ENCODE measurements around the gene WBP1L. TPM values are rescaled to one million over a fixed set of nuclear protein-coding genes. Genes with fewer than 3 reads are reported as not detected.
A peak's percentile ranks its signal among the peaks of the same experiment; 100 is the strongest.

WBP1L gene
- total and polyA plus RNA-seq, 4 donors = 12.3 to 43.6 (median 27.6) TPM

- TF ChIP-seq, protein P1, sequence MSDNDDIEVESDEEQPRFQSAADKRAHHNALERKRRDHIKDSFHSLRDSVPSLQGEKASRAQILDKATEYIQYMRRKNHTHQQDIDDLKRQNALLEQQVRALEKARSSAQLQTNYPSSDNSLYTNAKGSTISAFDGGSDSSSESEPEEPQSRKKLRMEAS (IDR thresholded peaks at IDR 0.05) = no peak
- Histone ChIP-seq H3K36me3 (ENCODE audit: control insufficient read depth in 4 of 4, insufficient read depth in 3 of 4, low read depth in 1 of 4, low read length in 3 of 4) (peaks cover 0 to 14% (median 6%) of the 10 kb centered on the region in 4 donors), H3K4me1 (ENCODE audit: control insufficient read depth in 4 of 4, insufficient read depth in 4 of 4, low read length in 3 of 4) (peaks cover 0 to 5% (median 2%) of the 10 kb centered on the region in 4 donors), H3K27me3 (ENCODE audit: control insufficient read depth in 4 of 4, insufficient read depth in 4 of 4, low read length in 3 of 4) (no peaks in the 10 kb centered on the region), H3K4me3 (ENCODE audit: low read depth in 1 of 3, low read length in 3 of 3) (no peak overlapping the region), H3K27ac (ENCODE audit: low read depth in 1 of 2, low read length in 2 of 2) (no peak overlapping the region), H3K9ac (ENCODE audit: low read depth in 1 of 2, low read length in 2 of 2) (peak overlapping the region in 1 of 2 donors; percentile 9), H3K9me3 (ENCODE audit: control insufficient read depth in 4 of 4, low read length in 3 of 4) (no peaks in the 10 kb centered on the region)
- DNase-seq (ENCODE audit: low spot score) = no peak
- 81% methylated on average over 13 of the region's 13 CpGs for WGBS
Observed at GRCh38 chr10:102727037-102727818, 16.5 kb upstream of the WBP1L start.

- Histone ChIP-seq H3K4me3 (ENCODE audit: low read depth in 1 of 3, low read length in 3 of 3) (no peak overlapping the region), H3K9me3 (ENCODE audit: control insufficient read depth in 4 of 4, low read length in 3 of 4) (no peaks in the 10 kb centered on the region), H3K4me1 (ENCODE audit: control insufficient read depth in 4 of 4, insufficient read depth in 4 of 4, low read length in 3 of 4) (peaks cover 0 to 7% (median 2%) of the 10 kb centered on the region in 4 donors), H3K27me3 (ENCODE audit: control insufficient read depth in 4 of 4, insufficient read depth in 4 of 4, low read length in 3 of 4) (no peaks in the 10 kb centered on the region), H3K9ac (ENCODE audit: low read depth in 1 of 2, low read length in 2 of 2) (peak overlapping the region in 1 of 2 donors; percentile 4), H3K36me3 (ENCODE audit: control insufficient read depth in 4 of 4, insufficient read depth in 3 of 4, low read depth in 1 of 4, low read length in 3 of 4) (peaks cover 0 to 22% (median 8%) of the 10 kb centered on the region in 4 donors), H3K27ac (ENCODE audit: low read depth in 1 of 2, low read length in 2 of 2) (peak overlapping the region in 1 of 2 donors; percentile 1)
- TF ChIP-seq RAD21 (IDR thresholded peaks at IDR 0.05) = peak; percentile 95 to 98
- TF ChIP-seq CTCF (IDR thresholded peaks at IDR 0.05; ENCODE audit: low read depth, low read length, missing input control) = peak; percentile 94
- TF ChIP-seq FOXA1 (IDR thresholded peaks at IDR 0.05) = no peak
- TF ChIP-seq SP1 (IDR thresholded peaks at IDR 0.05) = no peak
- TF ChIP-seq RXRA (IDR thresholded peaks at IDR 0.05) = peak in 1 of 2 donors; percentile 22
- peak; percentile 24 for TF ChIP-seq ATF3 (IDR thresholded peaks at IDR 0.05)
- TF ChIP-seq FOXA2 (IDR thresholded peaks at IDR 0.05) = peak; percentile 72
- WGBS = 57% methylated on average over 30 of the region's 30 CpGs
- DNase-seq (ENCODE audit: low spot score) = peak; percentile 85
Observed at GRCh38 chr10:102729029-102730026, 14.4 kb upstream of the WBP1L start.

DNA sequence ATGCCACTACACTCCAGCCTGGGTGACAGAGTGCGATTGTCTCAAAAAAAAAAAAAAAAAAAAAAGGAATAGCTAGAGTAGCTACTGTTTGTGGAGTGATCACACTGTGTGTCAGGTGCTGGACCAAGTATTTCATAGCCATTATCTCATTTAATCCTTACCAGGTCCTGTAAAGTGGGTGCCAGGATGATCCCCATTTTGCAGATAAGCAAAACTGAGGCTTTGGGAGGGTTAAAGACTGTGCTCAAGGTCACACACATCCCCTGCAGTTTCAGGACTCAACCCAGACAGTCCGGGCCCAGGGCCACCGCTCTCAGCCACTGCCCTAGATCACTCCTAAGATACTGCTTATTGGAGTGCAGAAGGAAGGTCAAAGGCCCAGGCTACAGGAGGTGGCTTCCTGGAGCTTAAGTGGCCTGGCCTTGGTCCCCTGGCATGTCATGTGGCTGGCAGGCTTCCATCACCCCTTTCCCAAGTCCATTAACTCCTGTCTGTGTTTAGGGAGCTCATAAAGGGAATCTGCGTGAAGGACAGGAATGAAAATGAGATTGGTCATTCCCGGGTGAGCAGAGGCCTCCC lies 12.4 kb upstream of the WBP1L start:
- H3K36me3 ChIP-seq (ENCODE audit: control insufficient read depth in 4 of 4, insufficient read depth in 3 of 4, low read depth in 1 of 4, low read length in 3 of 4) = peaks cover 0 to 29% (median 12%) of the 10 kb centered on the region in 4 donors
- H3K27ac ChIP-seq (ENCODE audit: low read depth in 1 of 2, low read length in 2 of 2) = no peak overlapping the region
- H3K4me3 ChIP-seq (ENCODE audit: low read depth in 1 of 3, low read length in 3 of 3) = no peak overlapping the region
- TF ChIP-seq HNF4G (IDR thresholded peaks at IDR 0.05) (no peak), NR2F2 (IDR thresholded peaks at IDR 0.05) (peak; percentile 15), TAF1 (conservative IDR thresholded peaks at IDR 0.05) (no peak), GABPA (IDR thresholded peaks at IDR 0.05 in 1 of 2, conservative IDR thresholded peaks at IDR 0.05 in 1 of 2) (no peak), SP1 (IDR thresholded peaks at IDR 0.05) (no peak), CTCF (IDR thresholded peaks at IDR 0.05; ENCODE audit: low read depth, low read length, missing input control) (no peak)
- TF ChIP-seq, protein P2, sequence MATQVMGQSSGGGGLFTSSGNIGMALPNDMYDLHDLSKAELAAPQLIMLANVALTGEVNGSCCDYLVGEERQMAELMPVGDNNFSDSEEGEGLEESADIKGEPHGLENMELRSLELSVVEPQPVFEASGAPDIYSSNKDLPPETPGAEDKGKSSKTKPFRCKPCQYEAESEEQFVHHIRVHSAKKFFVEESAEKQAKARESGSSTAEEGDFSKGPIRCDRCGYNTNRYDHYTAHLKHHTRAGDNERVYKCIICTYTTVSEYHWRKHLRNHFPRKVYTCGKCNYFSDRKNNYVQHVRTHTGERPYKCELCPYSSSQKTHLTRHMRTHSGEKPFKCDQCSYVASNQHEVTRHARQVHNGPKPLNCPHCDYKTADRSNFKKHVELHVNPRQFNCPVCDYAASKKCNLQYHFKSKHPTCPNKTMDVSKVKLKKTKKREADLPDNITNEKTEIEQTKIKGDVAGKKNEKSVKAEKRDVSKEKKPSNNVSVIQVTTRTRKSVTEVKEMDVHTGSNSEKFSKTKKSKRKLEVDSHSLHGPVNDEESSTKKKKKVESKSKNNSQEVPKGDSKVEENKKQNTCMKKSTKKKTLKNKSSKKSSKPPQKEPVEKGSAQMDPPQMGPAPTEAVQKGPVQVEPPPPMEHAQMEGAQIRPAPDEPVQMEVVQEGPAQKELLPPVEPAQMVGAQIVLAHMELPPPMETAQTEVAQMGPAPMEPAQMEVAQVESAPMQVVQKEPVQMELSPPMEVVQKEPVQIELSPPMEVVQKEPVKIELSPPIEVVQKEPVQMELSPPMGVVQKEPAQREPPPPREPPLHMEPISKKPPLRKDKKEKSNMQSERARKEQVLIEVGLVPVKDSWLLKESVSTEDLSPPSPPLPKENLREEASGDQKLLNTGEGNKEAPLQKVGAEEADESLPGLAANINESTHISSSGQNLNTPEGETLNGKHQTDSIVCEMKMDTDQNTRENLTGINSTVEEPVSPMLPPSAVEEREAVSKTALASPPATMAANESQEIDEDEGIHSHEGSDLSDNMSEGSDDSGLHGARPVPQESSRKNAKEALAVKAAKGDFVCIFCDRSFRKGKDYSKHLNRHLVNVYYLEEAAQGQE (IDR thresholded peaks at IDR 0.05) = no peak
- H3K4me1 ChIP-seq (ENCODE audit: control insufficient read depth in 4 of 4, insufficient read depth in 4 of 4, low read length in 3 of 4) = peaks cover 0 to 7% (median 2%) of the 10 kb centered on the region in 4 donors
- no peak for DNase-seq (ENCODE audit: low spot score)
- 64% methylated on average over 5 of the region's 5 CpGs for WGBS
- H3K27me3 ChIP-seq (ENCODE audit: control insufficient read depth in 4 of 4, insufficient read depth in 4 of 4, low read length in 3 of 4) = no peaks in the 10 kb centered on the region
- no peaks in the 10 kb centered on the region for H3K9me3 ChIP-seq (ENCODE audit: control insufficient read depth in 4 of 4, low read length in 3 of 4)
- no peak overlapping the region for H3K9ac ChIP-seq (ENCODE audit: low read depth in 1 of 2, low read length in 2 of 2)

Measured in liver (tissue), 9 donors.